ENCODE results near the gene UTS2R. TPM values are rescaled to one million over a fixed set of nuclear protein-coding genes. Genes with fewer than 3 reads are reported as not detected.
A peak's percentile ranks its signal among the peaks of the same experiment; 100 is the strongest.

Gene UTS2R
- total RNA-seq, 4 donors from 2014 or later, result not detected

DNA sequence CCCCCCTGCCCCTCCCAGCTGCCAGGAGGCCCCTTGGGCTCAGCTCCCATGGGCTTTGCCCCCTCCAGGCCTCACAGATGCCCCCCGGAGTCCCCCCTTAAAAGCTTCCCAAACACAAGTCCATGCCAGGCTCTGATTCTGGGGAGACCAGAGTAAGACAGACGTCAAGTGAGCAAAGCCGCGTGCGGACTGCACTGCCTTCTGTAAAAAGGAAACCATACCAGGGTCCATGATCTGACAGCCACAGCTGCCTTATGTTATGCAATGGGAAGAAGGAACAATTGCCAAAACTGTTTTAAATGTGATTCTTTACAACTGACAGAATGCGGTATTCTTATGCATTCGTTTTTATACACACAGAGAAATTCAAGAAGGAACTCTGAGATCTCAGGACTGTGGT is 28.6 kb downstream of the UTS2R start:
- no peak for TF ChIP-seq EP300 (IDR thresholded peaks at IDR 0.05)
- no peak for TF ChIP-seq POLR2AphosphoS5 (IDR thresholded peaks at IDR 0.05)
- TF ChIP-seq POLR2A (IDR thresholded peaks at IDR 0.05; ENCODE audit: low read depth), result no peak
- TF ChIP-seq, protein P1, sequence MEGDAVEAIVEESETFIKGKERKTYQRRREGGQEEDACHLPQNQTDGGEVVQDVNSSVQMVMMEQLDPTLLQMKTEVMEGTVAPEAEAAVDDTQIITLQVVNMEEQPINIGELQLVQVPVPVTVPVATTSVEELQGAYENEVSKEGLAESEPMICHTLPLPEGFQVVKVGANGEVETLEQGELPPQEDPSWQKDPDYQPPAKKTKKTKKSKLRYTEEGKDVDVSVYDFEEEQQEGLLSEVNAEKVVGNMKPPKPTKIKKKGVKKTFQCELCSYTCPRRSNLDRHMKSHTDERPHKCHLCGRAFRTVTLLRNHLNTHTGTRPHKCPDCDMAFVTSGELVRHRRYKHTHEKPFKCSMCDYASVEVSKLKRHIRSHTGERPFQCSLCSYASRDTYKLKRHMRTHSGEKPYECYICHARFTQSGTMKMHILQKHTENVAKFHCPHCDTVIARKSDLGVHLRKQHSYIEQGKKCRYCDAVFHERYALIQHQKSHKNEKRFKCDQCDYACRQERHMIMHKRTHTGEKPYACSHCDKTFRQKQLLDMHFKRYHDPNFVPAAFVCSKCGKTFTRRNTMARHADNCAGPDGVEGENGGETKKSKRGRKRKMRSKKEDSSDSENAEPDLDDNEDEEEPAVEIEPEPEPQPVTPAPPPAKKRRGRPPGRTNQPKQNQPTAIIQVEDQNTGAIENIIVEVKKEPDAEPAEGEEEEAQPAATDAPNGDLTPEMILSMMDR (IDR thresholded peaks at IDR 0.05), result no peak
- no peaks in the 10 kb centered on the region for H3K9me3 ChIP-seq
- DNase-seq (ENCODE audit: extremely low spot score), result no peak
- H3K27ac ChIP-seq (replicated peaks in 1 of 4), result peak overlapping the region in 1 of 4 donors; percentile 30
- no peak overlapping the region for H3K4me3 ChIP-seq
- intact Hi-C loops (cut with DNase I), result no loop called here
- H3K36me3 ChIP-seq, result peaks cover 24 to 83% (median 42%) of the 10 kb centered on the region in 4 donors
- peaks cover 5 to 37% (median 22%) of the 10 kb centered on the region in 4 donors for H3K4me1 ChIP-seq
- no peaks in the 10 kb centered on the region for H3K27me3 ChIP-seq
- 52% methylated on average over 7 of the region's 7 CpGs for WGBS

DNA sequence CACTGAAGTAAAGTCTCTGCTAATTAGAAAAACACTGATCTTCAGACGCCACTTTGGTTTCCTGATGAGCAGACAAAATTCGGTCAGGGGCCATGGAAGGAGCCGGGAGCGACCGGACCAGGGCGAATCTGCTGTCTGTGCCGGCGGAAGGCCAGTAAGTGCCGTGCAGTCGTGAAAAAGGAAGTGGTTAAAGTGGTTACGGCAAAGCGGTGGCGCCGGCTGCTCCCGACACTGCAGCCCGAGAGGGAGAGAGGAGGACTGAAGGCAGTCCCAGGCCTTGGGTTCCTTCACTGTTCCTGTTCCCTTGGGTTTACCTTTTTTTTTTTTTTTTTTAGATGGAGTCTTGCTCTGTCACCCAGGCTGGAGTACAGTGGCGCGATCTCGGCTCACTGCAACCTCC is 29.3 kb downstream of the UTS2R start:
- H3K9me3 ChIP-seq, result no peaks in the 10 kb centered on the region
- WGBS, result 87% methylated on average over 19 of the region's 19 CpGs
- intact Hi-C loops (cut with DNase I), result no loop called here
- H3K36me3 ChIP-seq, result peaks cover 24 to 85% (median 42%) of the 10 kb centered on the region in 4 donors
- peaks cover 5 to 37% (median 22%) of the 10 kb centered on the region in 4 donors for H3K4me1 ChIP-seq
- DNase-seq (ENCODE audit: extremely low spot score), result no peak
- no peaks in the 10 kb centered on the region for H3K27me3 ChIP-seq
- H3K4me3 ChIP-seq, result no peak overlapping the region
- no peak overlapping the region for H3K27ac ChIP-seq (replicated peaks in 1 of 4)
- TF ChIP-seq POLR2AphosphoS5 (IDR thresholded peaks at IDR 0.05) (no peak), EP300 (IDR thresholded peaks at IDR 0.05) (no peak), POLR2A (IDR thresholded peaks at IDR 0.05; ENCODE audit: low read depth) (no peak)
- TF ChIP-seq, protein P1 (IDR thresholded peaks at IDR 0.05), result no peak

DNA sequence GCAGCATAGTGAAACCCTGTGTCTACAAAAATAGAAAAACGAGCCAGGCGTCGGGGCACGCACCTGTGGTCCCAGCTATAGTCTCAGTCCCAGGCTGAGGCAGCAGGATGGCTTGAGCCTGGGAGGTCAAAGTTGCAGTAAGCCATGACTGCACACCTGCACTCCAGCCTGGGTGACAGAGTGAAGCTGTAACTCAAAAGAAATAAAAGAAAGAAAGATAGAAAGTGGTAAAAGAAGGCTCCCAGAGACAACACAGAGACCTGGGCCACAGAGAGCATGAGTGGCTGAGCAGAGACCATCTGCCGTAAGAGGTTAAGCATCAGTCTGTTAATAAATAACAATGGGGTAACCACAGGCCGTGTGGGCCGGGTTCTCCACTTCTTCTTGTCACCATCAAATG is 31.3 kb downstream of the UTS2R start:
- 86% methylated on average over 7 of the region's 7 CpGs for WGBS
- TF ChIP-seq EP300 (IDR thresholded peaks at IDR 0.05), result no peak
- no peak overlapping the region for H3K4me3 ChIP-seq
- DNase-seq (ENCODE audit: extremely low spot score), result no peak
- H3K27me3 ChIP-seq, result no peaks in the 10 kb centered on the region
- H3K27ac ChIP-seq (replicated peaks in 1 of 4), result no peak overlapping the region
- peaks cover 10 to 23% (median 17%) of the 10 kb centered on the region in 4 donors for H3K4me1 ChIP-seq
- intact Hi-C loops (cut with DNase I), result no loop called here
- no peaks in the 10 kb centered on the region for H3K9me3 ChIP-seq
- H3K36me3 ChIP-seq, result peaks cover 24 to 93% (median 46%) of the 10 kb centered on the region in 4 donors

DNA sequence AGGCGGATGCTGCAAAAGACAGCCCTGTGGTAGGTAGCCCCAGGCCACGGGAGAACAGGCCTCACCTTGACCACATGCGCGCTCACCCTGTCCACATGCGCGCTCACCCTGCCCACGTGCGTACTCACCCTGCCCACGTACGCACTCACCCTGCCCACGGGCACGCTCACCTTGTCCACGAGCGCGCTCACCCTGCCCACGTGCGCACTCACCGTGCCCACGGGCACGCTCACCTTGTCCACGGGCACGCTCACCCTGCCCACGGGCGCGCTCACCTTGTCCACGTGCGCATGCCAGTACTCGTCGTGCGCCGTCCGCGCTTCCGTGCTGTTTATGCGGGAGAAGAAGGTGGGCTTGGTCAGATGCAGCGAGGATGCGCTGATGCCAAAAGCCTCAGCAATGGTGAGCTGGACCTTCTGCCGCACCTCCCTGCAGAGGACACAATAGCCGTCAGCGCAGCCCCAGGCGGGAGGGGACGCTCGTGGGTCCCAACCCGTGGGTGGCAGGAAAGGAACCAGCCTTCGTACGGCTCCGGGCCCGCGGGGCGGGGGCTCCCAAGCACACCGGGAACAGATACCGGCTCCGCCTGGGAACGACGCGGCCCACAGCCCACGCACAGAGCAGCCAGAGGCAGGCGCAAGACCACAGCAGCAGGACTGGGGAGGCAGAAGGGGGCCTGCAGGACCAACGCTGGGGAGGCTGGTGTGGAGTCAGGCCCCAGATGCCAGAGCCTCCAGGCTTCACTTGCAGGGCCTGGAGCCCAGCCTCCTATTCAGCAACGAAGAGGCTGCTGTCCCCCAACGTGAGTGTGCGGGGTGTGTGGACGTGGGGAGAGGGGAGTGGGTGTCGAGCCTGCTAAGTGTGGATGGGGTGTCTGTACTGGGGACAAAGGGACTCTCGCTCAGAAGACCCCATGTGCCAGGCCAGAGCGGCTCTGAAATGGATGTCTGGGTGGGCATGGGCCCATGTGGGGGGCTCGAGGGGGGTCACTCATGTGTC is 32.4 kb downstream of the UTS2R start:
- DNase-seq (ENCODE audit: extremely low spot score), result no peak
- no peaks in the 10 kb centered on the region for H3K27me3 ChIP-seq
- no peaks in the 10 kb centered on the region for H3K9me3 ChIP-seq
- TF ChIP-seq POLR2AphosphoS5 (IDR thresholded peaks at IDR 0.05) (no peak), POLR2A (IDR thresholded peaks at IDR 0.05; ENCODE audit: low read depth) (no peak), EP300 (IDR thresholded peaks at IDR 0.05) (no peak)
- TF ChIP-seq, protein P1 (IDR thresholded peaks at IDR 0.05), result no peak
- WGBS, result 94% methylated on average over 67 of the region's 67 CpGs
- H3K4me3 ChIP-seq, result no peak overlapping the region
- intact Hi-C loops (cut with DNase I), result no loop called here
- H3K27ac ChIP-seq (replicated peaks in 1 of 4), result no peak overlapping the region
- peaks cover 24 to 94% (median 51%) of the 10 kb centered on the region in 4 donors for H3K36me3 ChIP-seq
- H3K4me1 ChIP-seq, result peaks cover 10 to 17% (median 13%) of the 10 kb centered on the region in 4 donors

DNA sequence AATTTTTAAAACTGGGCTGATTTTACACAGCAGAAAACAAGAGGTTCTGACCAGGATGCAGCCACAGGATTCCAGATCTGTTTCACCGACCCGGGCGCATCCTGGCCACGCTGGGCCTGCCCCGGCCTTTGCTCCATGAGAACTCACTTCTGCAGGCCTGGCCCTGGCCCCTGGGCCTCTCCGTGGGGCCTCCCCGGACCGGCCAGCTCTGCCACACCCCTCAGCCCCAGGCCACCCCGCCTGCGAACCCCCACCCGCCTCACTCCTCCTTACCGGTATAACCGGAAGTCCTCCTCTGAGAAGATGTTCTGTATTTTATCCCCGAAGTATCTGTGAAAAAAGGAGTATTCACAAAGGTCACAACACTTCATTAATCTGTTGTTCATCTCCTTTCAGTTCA is 33.5 kb downstream of the UTS2R start:
- intact Hi-C loops (cut with DNase I), result no loop called here
- Histone ChIP-seq H3K27ac (replicated peaks in 1 of 4) (no peak overlapping the region), H3K4me1 (peaks cover 1 to 7% (median 5%) of the 10 kb centered on the region in 4 donors), H3K4me3 (no peak overlapping the region), H3K27me3 (no peaks in the 10 kb centered on the region), H3K36me3 (peaks cover 24 to 94% (median 52%) of the 10 kb centered on the region in 4 donors), H3K9me3 (no peaks in the 10 kb centered on the region)
- no peak for DNase-seq (ENCODE audit: extremely low spot score)
- TF ChIP-seq POLR2AphosphoS5 (IDR thresholded peaks at IDR 0.05), result no peak
- TF ChIP-seq EP300 (IDR thresholded peaks at IDR 0.05), result no peak
- TF ChIP-seq, protein P1 (IDR thresholded peaks at IDR 0.05), result no peak
- no peak for TF ChIP-seq POLR2A (IDR thresholded peaks at IDR 0.05; ENCODE audit: low read depth)
- 93% methylated on average over 14 of the region's 14 CpGs for WGBS

Data from esophagus muscularis mucosa (tissue), 4 donors.